ENCODE results near the gene ARRDC4.

ARRDC4 gene

GRCh38 chr15:97962263-97962662, 1.8 kb downstream of the ARRDC4 start:
- DNase-seq: no peak
- TF ChIP-seq EZH2 (optimal IDR thresholded peaks at IDR 0.05; ENCODE audit: low read depth, low read length) (no peak), CTCF (IDR thresholded peaks at IDR 0.05; ENCODE audit: low read length) (no peak), EZH2phosphoT487 (IDR thresholded peaks at IDR 0.05; ENCODE audit: low read length) (no peak)
- H2AFZ ChIP-seq (ENCODE audit: low read length): no peak overlapping the region
- no peaks in the 10 kb centered on the region for H3F3A ChIP-seq (ENCODE audit: insufficient read depth, low read length)
- H3K4me2 ChIP-seq (ENCODE audit: low read depth, low read length): no peak overlapping the region
- no peaks in the 10 kb centered on the region for H3K79me2 ChIP-seq (ENCODE audit: low read length)
- H3K9me3 ChIP-seq (replicated peaks; ENCODE audit: insufficient read depth, low read length): no peaks in the 10 kb centered on the region
- H3K9ac ChIP-seq (ENCODE audit: low read length): no peak overlapping the region
- H3K4me1 ChIP-seq (ENCODE audit: low read length): peaks cover 5% of the 10 kb centered on the region; the same call in 1 of the 2 replicates
- no peaks in the 10 kb centered on the region for H3K36me3 ChIP-seq (replicated peaks; ENCODE audit: insufficient read depth, low read length)
- no peaks in the 10 kb centered on the region for H3K9me2 ChIP-seq (replicated peaks; ENCODE audit: insufficient read depth, low read length)
- H3K4me3 ChIP-seq (ENCODE audit: low read length): no peak overlapping the region
- H4K20me1 ChIP-seq (ENCODE audit: insufficient read depth, low read length): no peaks in the 10 kb centered on the region
- no peak overlapping the region for H3K27ac ChIP-seq (ENCODE audit: low read length)
- H3K27me3 ChIP-seq (replicated peaks; ENCODE audit: insufficient read depth, low read length): no peaks in the 10 kb centered on the region

- no peaks in the 10 kb centered on the region for H3K9me2 ChIP-seq (replicated peaks; ENCODE audit: insufficient read depth, low read length)
- H3K4me3 ChIP-seq (ENCODE audit: low read length): no peak overlapping the region
- H3K4me1 ChIP-seq (ENCODE audit: low read length): peaks cover 5% of the 10 kb centered on the region; the same call in 1 of the 2 replicates
- no peak overlapping the region for H2AFZ ChIP-seq (ENCODE audit: low read length)
- no peaks in the 10 kb centered on the region for H3K36me3 ChIP-seq (replicated peaks; ENCODE audit: insufficient read depth, low read length)
- TF ChIP-seq CTCF (IDR thresholded peaks at IDR 0.05; ENCODE audit: low read length) (no peak), EZH2 (optimal IDR thresholded peaks at IDR 0.05; ENCODE audit: low read depth, low read length) (no peak), EZH2phosphoT487 (IDR thresholded peaks at IDR 0.05; ENCODE audit: low read length) (no peak)
- no peaks in the 10 kb centered on the region for H3K27me3 ChIP-seq (replicated peaks; ENCODE audit: insufficient read depth, low read length)
- H3K4me2 ChIP-seq (ENCODE audit: low read depth, low read length): no peak overlapping the region
- H3K9me3 ChIP-seq (replicated peaks; ENCODE audit: insufficient read depth, low read length): no peaks in the 10 kb centered on the region
- H3F3A ChIP-seq (ENCODE audit: insufficient read depth, low read length): no peaks in the 10 kb centered on the region
- H3K79me2 ChIP-seq (ENCODE audit: low read length): no peaks in the 10 kb centered on the region
- no peaks in the 10 kb centered on the region for H4K20me1 ChIP-seq (ENCODE audit: insufficient read depth, low read length)
- H3K9ac ChIP-seq (ENCODE audit: low read length): no peak overlapping the region
- no peak overlapping the region for H3K27ac ChIP-seq (ENCODE audit: low read length)
- no peak for DNase-seq
Measured at GRCh38 chr15:97963779-97964178, 3.3 kb downstream of the ARRDC4 start.

- Histone ChIP-seq H3K9me3 (replicated peaks; ENCODE audit: insufficient read depth, low read length) (no peaks in the 10 kb centered on the region), H3K9ac (ENCODE audit: low read length) (no peak overlapping the region), H4K20me1 (ENCODE audit: insufficient read depth, low read length) (no peaks in the 10 kb centered on the region), H3F3A (ENCODE audit: insufficient read depth, low read length) (no peaks in the 10 kb centered on the region), H3K4me2 (ENCODE audit: low read depth, low read length) (no peak overlapping the region), H3K4me3 (ENCODE audit: low read length) (no peak overlapping the region), H3K27me3 (replicated peaks; ENCODE audit: insufficient read depth, low read length) (no peaks in the 10 kb centered on the region), H3K27ac (ENCODE audit: low read length) (no peak overlapping the region), H3K79me2 (ENCODE audit: low read length) (no peaks in the 10 kb centered on the region), H3K4me1 (ENCODE audit: low read length) (no peaks in the 10 kb centered on the region), H2AFZ (ENCODE audit: low read length) (no peak overlapping the region), H3K9me2 (replicated peaks; ENCODE audit: insufficient read depth, low read length) (no peaks in the 10 kb centered on the region), H3K36me3 (replicated peaks; ENCODE audit: insufficient read depth, low read length) (no peaks in the 10 kb centered on the region)
- no peak for DNase-seq
- TF ChIP-seq CTCF (IDR thresholded peaks at IDR 0.05; ENCODE audit: low read length): no peak
- no peak for TF ChIP-seq EZH2phosphoT487 (IDR thresholded peaks at IDR 0.05; ENCODE audit: low read length)
- TF ChIP-seq EZH2 (optimal IDR thresholded peaks at IDR 0.05; ENCODE audit: low read depth, low read length): no peak
Measured at GRCh38 chr15:97966246-97966645, 5.7 kb downstream of the ARRDC4 start.
